CD4-positive, alpha-beta T cell (primary cell): Measurements from ENCODE around the gene PCLO. TPM values are rescaled to one million over a fixed set of nuclear protein-coding genes. Genes with fewer than 3 reads are reported as not detected.
"Not testable (repeated sequence)": the region's sequence is repeated elsewhere in the genome, so short reads cannot be mapped to it uniquely, and the experiment has no call there.

Experiments
- ATAC-seq: fragments of 200-7000 bp; cut with Tn5 transposase; one replicate; pipeline ENCODE4 v1.10.0; 2022; ENCODE audit warnings: mild to moderate bottlenecking; ENCODE audit not compliant: poor library complexity
- CTCF ChIA-PET: fragments of 350-600 bp; sonication (Branson Sonifier 250); formaldehyde crosslinking; loops from one replicate; lab custom pipeline; 2021; ENCODE audit warnings: antibody characterized with exemption, inconsistent platforms; lab: Charles Lee
- POLR2A ChIA-PET: fragments of 350-600 bp; sonication (Branson Sonifier 250); formaldehyde crosslinking; loops from one replicate; lab custom pipeline; 2021; ENCODE audit warnings: antibody characterized with exemption, inconsistent platforms; lab: Charles Lee
- DNase-seq, 14 experiments: peaks; one replicate each; pipeline ENCODE4 v3.0.0-alpha.2; 2013 to 2020; ENCODE audit warnings: mixed read lengths in 2 of 14
- H3K27ac ChIP-seq, 2 donors: one replicate each; pipeline versions ENCODE4 v1.5.1 to v1.7.0; 2013; ENCODE audit warnings: low read length in 2 of 2, low read depth in 1 of 2, mild to moderate bottlenecking in 1 of 2
- H3K27me3 ChIP-seq, 2 experiments: 1 replicate in 1 of 2; 2 replicates in 1 of 2; pipeline versions ENCODE4 v1.6.1 to v1.7.0; 2013; ENCODE audit warnings: low read length in 2 of 2, control low read depth in 1 of 2, mild to moderate bottlenecking in 1 of 2, moderate library complexity in 1 of 2; ENCODE audit not compliant: insufficient read depth in 2 of 2, control insufficient read depth in 1 of 2
- H3K36me3 ChIP-seq: one replicate; pipeline ENCODE4 v1.6.1; 2013; ENCODE audit warnings: low read length, control low read depth; ENCODE audit not compliant: insufficient read depth
- H3K4me1 ChIP-seq: one replicate; pipeline ENCODE4 v1.6.1; 2013; ENCODE audit warnings: low read length, control low read depth; ENCODE audit not compliant: insufficient read depth
- H3K4me3 ChIP-seq: one replicate; pipeline ENCODE4 v1.5.1; 2013; ENCODE audit warnings: mild to moderate bottlenecking, low read length, moderate library complexity
- H3K9me3 ChIP-seq, 2 experiments: 1 replicate in 1 of 2; 2 replicates in 1 of 2; pipeline versions ENCODE4 v1.6.1 to v1.7.0; 2013; ENCODE audit warnings: low read length in 2 of 2, mild to moderate bottlenecking in 2 of 2, control low read depth in 1 of 2, moderate library complexity in 1 of 2; ENCODE audit not compliant: control insufficient read depth in 1 of 2, insufficient read depth in 1 of 2
- H3K27ac Mint-ChIP-seq: one replicate; pipeline ENCODE4 v1.8.0; 2020; ENCODE audit warnings: mixed read lengths
- H3K27me3 Mint-ChIP-seq: one replicate; pipeline ENCODE4 v1.8.0; 2021; ENCODE audit warnings: mixed read lengths
- H3K36me3 Mint-ChIP-seq: one replicate; pipeline ENCODE4 v1.8.0; 2021; ENCODE audit warnings: low read depth, mixed read lengths
- H3K4me1 Mint-ChIP-seq: one replicate; pipeline ENCODE4 v1.8.0; 2021; ENCODE audit warnings: low read depth, mixed read lengths
- H3K4me3 Mint-ChIP-seq: one replicate; pipeline ENCODE4 v1.8.0; 2020; ENCODE audit warnings: mild to moderate bottlenecking, mixed read lengths
- H3K9me3 Mint-ChIP-seq: one replicate; pipeline ENCODE4 v1.8.0; 2020; ENCODE audit warnings: mixed read lengths
- intact Hi-C, 2 experiments: fragments of 100-400 bp; cut with DNase I in 1 of 2; cut with micrococcal nuclease in 1 of 2; formaldehyde crosslinking; loops; one replicate each; pipeline versions ENCODE4 v1.15.1 to v1.9.0; 2023 to 2025; cut with DNase I, micrococcal nuclease
- total RNA-seq, 174 experiments: library from RNA in 2 of 174; stranded (reverse) in 2 of 174; gene quantifications; one replicate each; pipeline ENCODE4 v1.2.3 and lab custom pipeline; 2021 to 2026
- TF ChIP-seq, protein P1 (sequence below): fragments of 200-600 bp; IDR thresholded peaks from one replicate; pipeline ENCODE4 v1.8.0; 2022; ENCODE audit warnings: antibody characterized with exemption, mild to moderate bottlenecking

PCLO gene
- total RNA-seq, 2 experiments from 2014 or later: not detected

DNA sequence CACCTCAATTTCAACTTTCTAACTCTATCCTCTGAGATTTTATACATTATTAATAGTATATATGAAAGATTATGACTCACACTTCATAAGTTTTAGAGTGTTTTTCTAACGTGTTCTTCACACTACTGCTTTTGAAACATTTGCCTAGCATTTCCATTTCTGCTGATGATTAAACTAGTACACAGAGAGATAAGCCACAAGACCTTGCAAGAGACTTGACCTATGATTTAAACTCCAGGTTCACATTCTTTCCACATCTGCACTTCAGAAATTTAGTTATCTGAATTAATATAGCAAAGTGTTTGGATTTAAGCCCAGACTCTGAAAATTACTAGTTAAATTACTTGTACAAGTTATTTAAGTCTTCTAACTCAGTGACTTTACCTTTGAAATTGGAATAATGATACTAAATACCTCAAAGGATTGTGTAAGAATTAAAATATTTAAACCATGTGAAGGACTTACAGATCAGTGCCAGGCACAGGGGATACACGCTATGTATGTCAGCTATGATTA lies 66.6 kb downstream of the PCLO start:
- H3K36me3 Mint-ChIP-seq: no peaks in the 10 kb centered on the region

DNA sequence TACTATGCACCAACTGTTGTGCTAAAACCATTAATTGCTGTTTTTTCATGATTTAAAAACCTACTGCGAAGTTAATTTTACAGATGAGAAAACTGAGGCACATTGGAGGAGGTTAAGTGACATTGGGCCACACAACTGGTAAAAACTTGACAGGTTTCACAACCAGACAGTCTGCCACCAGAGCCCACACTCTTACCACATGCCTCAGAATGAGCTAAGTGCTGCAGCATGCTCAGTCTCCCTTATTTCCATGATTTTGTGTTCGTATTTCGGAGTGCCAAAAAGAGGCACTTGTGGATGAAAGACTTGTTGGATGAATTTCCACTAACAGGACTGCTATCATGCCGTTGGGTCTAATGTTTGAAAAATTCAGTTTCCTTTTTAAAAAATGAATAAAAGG lies 77.4 kb downstream of the PCLO start:
- H3K4me3 Mint-ChIP-seq: no peak overlapping the region
- H3K36me3 Mint-ChIP-seq: no peaks in the 10 kb centered on the region
- DNase-seq (no peak), ATAC-seq (no peak)
- H3K36me3 ChIP-seq: no peaks in the 10 kb centered on the region
- H3K4me1 Mint-ChIP-seq: no peaks in the 10 kb centered on the region
- intact Hi-C loops: no loop called here
- H3K27me3 Mint-ChIP-seq: no peaks in the 10 kb centered on the region
- TF ChIP-seq, protein P1, sequence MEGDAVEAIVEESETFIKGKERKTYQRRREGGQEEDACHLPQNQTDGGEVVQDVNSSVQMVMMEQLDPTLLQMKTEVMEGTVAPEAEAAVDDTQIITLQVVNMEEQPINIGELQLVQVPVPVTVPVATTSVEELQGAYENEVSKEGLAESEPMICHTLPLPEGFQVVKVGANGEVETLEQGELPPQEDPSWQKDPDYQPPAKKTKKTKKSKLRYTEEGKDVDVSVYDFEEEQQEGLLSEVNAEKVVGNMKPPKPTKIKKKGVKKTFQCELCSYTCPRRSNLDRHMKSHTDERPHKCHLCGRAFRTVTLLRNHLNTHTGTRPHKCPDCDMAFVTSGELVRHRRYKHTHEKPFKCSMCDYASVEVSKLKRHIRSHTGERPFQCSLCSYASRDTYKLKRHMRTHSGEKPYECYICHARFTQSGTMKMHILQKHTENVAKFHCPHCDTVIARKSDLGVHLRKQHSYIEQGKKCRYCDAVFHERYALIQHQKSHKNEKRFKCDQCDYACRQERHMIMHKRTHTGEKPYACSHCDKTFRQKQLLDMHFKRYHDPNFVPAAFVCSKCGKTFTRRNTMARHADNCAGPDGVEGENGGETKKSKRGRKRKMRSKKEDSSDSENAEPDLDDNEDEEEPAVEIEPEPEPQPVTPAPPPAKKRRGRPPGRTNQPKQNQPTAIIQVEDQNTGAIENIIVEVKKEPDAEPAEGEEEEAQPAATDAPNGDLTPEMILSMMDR: no peak
- H3K4me3 ChIP-seq: no peak overlapping the region
- peaks cover 5% of the 10 kb centered on the region for H3K9me3 Mint-ChIP-seq
- H3K27me3 ChIP-seq: no peaks in the 10 kb centered on the region
- H3K27ac ChIP-seq: no peak overlapping the region
- ChIA-PET CTCF (no interaction called here), POLR2A (no interaction called here)
- no peak overlapping the region for H3K27ac Mint-ChIP-seq
- H3K4me1 ChIP-seq: no peaks in the 10 kb centered on the region
- H3K9me3 ChIP-seq: peaks cover 0 to 3% of the 10 kb centered on the region in 2 experiments

More for the DNA sequence above, 66.6 kb downstream of the PCLO start:
- Mint-ChIP-seq H3K4me1 (no peaks in the 10 kb centered on the region), H3K4me3 (no peak overlapping the region), H3K9me3 (peaks cover 9% of the 10 kb centered on the region), H3K27ac (no peak overlapping the region), H3K27me3 (no peaks in the 10 kb centered on the region)
- intact Hi-C loops: no loop called here
- no peaks in the 10 kb centered on the region for H3K4me1 ChIP-seq
- ChIA-PET POLR2A (no interaction called here), CTCF (no interaction called here)
- H3K9me3 ChIP-seq: peaks cover 0 to 4% of the 10 kb centered on the region in 2 experiments
- H3K27ac ChIP-seq: no peak overlapping the region
- DNase-seq (no peak), ATAC-seq (no peak)
- no peaks in the 10 kb centered on the region for H3K27me3 ChIP-seq
- no peak overlapping the region for H3K4me3 ChIP-seq
- TF ChIP-seq, protein P1: no peak
- H3K36me3 ChIP-seq: no peaks in the 10 kb centered on the region

DNA sequence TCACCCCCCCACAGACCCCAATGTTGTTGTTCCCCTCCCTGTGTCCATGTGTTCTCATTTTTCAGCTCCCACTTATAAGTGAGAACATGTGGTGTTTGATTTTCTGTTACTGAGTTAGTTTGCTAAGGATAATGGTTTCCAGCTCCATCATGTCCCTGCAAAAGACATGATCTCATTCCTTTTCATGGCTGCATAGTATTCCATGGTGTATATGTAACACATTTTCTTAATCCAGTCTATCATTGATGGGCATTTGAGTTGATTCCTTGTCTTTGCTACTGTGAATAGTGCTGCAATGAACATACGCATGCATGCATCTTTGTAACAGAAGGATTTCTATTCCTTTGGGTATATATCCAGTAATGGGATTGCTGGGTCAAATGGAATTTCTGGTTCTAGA lies 82.8 kb downstream of the PCLO start:
- H3K27me3 Mint-ChIP-seq, H3K9me3 Mint-ChIP-seq, ATAC-seq, H3K36me3 ChIP-seq, H3K9me3 ChIP-seq, H3K27ac ChIP-seq, H3K27ac Mint-ChIP-seq, H3K36me3 Mint-ChIP-seq, H3K4me1 ChIP-seq, intact Hi-C loops, DNase-seq, H3K4me3 Mint-ChIP-seq, H3K27me3 ChIP-seq, POLR2A ChIA-PET, CTCF ChIA-PET, H3K4me3 ChIP-seq, H3K4me1 Mint-ChIP-seq: not testable (repeated sequence)

DNA sequence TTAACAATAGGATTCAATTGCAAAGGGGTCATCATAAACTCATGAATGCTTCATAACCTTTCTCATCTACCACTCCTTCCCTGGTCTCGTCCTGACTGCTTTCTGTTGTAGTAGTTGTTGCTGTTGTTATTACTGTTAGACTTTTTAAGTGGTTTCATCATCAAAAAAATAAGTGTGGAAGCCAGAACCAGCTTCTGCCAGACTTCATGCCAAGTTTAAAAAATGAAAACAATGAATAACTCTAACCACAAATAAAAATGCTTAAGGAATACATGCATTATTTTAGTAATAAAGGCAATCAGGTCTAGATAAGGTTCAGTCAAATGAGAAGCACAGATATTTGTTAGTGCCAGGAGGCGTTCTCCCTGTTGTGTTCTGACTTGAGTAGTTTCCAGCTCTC lies 85.4 kb downstream of the PCLO start:
- ATAC-seq (no peak), DNase-seq (no peak)
- intact Hi-C loops: no loop called here
- no peaks in the 10 kb centered on the region for H3K27me3 ChIP-seq
- ChIA-PET CTCF (no interaction called here), POLR2A (no interaction called here)
- Mint-ChIP-seq H3K27ac (no peak overlapping the region), H3K36me3 (no peaks in the 10 kb centered on the region), H3K27me3 (no peaks in the 10 kb centered on the region), H3K4me1 (no peaks in the 10 kb centered on the region), H3K4me3 (no peak overlapping the region), H3K9me3 (no peaks in the 10 kb centered on the region)
- no peak overlapping the region for H3K4me3 ChIP-seq
- H3K27ac ChIP-seq: no peak overlapping the region
- peaks cover 0 to 4% of the 10 kb centered on the region in 2 experiments for H3K9me3 ChIP-seq
- TF ChIP-seq, protein P1: no peak
- no peaks in the 10 kb centered on the region for H3K4me1 ChIP-seq
- no peaks in the 10 kb centered on the region for H3K36me3 ChIP-seq
